GM21515 (cell line): ENCODE data around the gene PKD2L1.
"Not testable (repeated sequence)": the region's sequence is repeated elsewhere in the genome, so short reads cannot be mapped to it uniquely, and the experiment has no call there.

Source experiments
- ATAC-seq: cut with Tn5 transposase; IDR thresholded peaks from one replicate; pipeline ENCODE4 v1.9.1; 2021; ENCODE audit not compliant: unreplicated experiment

The PKD2L1 gene

DNA sequence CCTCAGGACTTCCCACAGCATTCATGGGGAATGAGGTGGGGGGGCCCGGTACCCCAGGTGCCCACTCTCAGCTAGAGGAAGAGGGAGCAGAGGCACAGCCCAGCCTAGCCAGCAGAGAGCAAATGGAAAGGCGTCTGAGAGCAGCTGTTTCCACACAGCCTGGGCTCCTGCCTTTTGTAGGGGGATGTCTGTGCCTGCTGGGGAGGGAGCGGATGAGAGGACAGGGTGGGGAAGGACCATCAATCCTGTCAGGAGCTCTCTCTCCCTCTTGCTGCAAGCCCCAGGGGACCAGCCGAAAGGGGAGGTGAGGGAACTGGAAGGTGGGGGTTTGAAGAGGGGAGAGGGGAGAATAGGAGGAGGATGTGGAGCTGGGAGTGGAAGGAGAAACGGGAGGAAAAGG lies at the start of gene PKD2L1:
Gene PKD2L1, minus strand, starts transcription at position 150 of the 400 bp plus-strand sequence. Its CDS starts 125 bp downstream, at position 25.
- ATAC-seq, result no peak

- ATAC-seq, result no peak
Observed at GRCh38 chr10:100377830-100378229, 47.8 kb upstream of the PKD2L1 start.

GRCh38 chr10:100376656-100377055 lies 46.6 kb upstream of the PKD2L1 start:
- not testable (repeated sequence) for ATAC-seq

DNA sequence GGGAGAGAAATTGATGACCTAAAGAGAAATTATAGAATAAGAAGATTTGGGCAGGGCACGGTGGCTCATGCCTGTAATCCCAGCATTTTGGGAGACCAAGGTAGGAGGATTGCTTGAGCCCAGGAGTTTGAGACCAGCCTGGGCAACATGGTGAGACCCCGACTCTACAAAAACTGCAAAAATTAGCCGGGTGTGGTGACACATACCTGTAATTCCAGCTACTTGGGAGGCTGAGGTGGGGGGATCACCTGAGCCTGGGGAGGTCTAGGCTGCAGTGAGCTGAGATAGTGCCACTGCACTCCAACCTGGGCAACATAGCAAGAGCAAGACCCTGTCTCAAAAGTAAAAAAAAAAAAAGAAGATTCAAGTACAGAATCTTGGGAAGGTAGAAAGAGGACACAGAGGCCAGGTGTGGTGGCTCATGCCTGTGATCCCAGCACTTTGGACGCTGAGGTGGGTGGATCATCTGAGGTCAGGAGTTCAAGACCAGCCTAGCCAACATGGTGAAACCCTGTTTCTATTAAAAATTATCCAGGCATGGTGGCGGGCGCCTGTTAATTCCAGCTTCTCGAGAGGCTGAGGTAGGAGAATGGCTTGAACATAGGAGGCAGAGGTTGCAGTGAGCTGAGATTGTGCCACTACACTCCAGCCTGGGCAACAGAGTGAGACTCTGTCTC lies 44.8 kb upstream of the PKD2L1 start:
- ATAC-seq, result not testable (repeated sequence)

DNA sequence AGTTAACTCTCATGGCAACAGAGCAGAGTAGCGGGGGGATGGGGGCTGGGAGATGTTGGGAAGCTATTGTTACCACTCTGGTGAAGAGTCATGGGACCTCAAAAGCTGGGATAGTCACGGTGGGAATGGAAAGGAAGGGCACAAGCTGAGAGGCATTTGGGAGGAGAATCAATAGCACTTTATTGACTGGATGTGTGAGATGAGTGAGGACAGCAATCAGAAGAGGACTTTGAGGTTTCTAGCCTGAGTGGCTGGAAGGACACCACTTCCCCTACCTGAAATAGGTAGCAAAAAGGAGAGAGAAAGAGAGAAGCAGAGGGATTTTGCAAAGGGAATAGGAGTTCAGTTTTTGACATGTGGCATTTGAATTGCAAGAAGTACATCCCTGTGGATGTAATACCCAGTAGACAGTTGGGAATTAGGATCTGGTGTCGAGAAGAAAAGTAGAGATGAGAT lies 44.2 kb upstream of the PKD2L1 start:
- no peak for ATAC-seq

DNA sequence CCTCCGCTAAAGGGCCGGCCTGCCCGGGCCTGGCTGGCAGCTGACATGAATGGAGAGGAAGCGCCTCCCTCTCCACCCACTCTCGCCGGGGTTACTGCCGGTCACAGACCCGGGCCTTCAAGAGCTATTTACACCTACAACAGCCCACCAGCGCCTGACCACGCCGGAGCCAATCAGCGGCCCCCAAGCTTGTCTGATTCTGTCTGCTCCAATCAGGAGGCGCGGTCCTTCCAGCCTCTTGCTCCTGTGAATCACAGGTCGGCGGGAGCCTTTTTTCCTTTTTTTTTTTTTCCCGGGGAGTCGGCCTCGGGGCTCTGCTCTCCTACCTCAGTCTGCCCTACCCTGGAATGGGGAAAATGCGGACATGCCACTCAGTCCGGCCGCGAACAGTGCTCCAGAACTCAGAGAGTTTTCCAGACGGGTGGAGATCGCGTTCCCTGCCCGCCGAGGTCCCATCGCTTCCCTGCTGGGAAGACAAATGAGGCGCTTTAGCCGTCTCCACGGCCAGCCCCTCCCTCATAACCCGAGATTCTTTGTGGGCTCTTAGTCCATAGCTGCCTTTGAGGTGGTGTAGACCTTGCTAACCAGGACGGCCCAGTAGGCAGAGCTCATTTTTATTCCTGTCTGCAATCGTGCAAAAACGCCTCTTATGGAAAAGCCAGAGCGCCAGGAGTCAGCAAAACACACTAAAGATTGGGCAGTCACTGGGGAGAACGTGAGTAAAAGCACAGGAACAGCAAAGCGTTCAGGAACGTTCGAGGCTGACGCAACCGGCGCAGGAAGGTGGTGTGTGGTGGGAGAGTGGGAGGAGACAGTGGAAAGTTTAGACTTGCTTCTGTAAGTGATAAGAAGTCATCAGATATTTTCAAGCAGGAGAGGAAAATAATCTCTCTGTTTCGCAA lies 43.5 kb upstream of the PKD2L1 start:
- ATAC-seq, result peak; percentile 96

GRCh38 chr10:100372415-100373297 lies 42.6 kb upstream of the PKD2L1 start:
- ATAC-seq, result no peak

- ATAC-seq, result no peak
Observed at GRCh38 chr10:100371482-100372027, 41.5 kb upstream of the PKD2L1 start.

DNA sequence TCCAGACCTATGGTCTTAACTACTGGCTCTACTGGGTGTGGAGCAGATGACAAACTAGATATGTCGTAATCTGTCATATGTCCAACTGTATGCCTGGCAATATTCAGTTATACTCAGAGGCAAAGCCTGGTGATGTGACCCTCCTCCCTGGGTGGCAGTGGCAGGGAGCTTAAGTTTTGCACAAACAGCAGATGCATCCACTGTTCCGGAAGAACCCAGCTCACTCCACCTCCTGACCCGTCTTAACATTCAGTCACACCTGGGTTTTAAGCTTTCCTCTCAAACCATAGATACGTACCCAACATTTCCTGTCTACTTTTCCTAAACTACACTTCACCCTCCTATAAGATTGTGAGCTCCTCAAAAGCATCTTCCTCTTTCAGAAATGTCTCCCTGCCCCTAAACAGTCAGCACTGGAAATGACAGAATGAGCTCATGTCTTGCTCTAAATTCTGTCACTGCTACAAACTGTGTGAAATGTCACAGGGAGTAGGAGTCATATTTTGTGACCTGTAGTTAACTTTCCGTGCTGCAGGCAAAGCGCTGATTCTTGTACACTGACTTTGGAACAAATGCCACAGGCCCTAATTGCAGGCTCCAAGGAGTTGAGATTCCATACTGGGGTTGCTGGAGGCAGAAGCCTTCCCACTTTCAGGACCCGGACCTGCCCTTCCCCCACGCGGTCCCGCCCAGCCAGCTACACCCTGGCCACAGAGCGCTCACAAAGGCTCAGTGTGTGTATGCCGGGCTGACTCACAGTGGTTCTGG lies 40.9 kb upstream of the PKD2L1 start:
- ATAC-seq, result no peak

DNA sequence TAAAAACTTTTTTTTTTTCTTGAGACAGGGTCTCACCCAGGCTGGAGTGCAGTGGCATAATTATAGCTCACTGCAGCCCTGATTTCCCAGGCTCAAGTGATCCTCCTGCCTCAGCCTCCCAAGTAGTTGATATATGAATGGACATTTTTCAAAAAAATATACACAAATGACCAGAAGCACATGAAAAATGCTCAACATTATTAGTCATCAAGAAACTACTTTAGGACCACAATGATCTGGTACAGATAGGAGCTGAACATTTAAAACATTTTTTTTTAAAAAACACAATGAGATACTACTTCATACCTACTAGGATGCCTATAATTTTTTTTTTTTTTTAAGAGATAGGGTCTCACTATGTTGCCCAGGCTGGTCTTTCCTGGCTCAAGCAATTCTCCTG lies 38.7 kb upstream of the PKD2L1 start:
- ATAC-seq, result no peak

DNA sequence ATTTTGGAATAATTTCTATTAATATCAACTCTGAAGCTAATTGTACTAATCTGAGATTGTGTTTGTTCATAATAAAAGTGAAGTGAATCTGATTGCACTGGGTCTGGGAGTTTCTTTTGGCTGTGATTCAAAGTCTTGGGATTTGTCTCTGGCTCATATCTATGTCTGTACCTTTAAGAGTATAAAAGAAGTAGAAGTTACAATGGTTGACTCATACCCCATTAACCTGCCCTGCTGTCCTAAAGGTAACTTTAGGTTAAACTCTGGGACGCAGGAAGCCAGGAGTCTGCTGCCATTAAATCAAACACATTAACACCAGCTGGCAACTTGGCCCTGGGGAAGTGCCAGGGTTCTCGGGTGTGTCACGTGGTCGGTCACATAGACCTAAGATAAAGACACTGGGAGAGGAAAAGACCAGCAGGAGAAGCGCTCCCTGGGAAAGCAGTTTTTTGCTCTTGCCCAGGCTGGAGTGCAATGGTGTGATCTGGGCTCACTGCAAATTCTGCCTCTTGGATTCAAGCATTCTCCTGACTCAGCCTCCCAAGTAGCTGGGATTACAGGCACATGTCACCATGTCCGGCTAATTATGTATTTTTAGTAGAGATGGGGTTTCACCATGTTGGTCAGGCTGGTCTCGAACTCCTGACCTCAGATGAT lies 34.8 kb upstream of the PKD2L1 start:
- no peak for ATAC-seq

- ATAC-seq, result no peak
Observed at GRCh38 chr10:100364175-100364574, 34.1 kb upstream of the PKD2L1 start.

GRCh38 chr10:100362570-100363496 lies 32.8 kb upstream of the PKD2L1 start:
- no peak for ATAC-seq

GRCh38 chr10:100360234-100360633 lies 30.2 kb upstream of the PKD2L1 start:
- ATAC-seq, result no peak

GRCh38 chr10:100359529-100360150 lies 29.6 kb upstream of the PKD2L1 start:
- ATAC-seq, result no peak

DNA sequence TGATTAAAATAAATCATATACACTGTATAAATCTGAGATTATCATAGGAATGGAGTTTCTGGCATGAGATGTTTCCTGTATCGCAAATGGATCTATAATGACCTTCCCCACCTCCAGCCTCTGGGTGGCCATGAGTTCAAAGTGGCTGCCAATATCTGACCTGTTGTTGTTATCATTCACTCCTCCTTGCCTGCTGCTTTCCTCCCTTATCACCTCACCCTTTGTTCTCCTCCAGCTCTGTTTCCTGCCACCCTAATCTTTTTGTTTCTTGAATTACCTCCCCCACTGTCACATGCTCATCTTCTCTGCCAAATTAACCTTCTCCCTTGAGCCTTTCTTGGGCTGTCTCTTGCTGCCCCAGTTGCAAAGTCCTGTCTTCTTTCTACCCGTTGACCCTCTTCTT lies 29.0 kb upstream of the PKD2L1 start:
- no peak for ATAC-seq

DNA sequence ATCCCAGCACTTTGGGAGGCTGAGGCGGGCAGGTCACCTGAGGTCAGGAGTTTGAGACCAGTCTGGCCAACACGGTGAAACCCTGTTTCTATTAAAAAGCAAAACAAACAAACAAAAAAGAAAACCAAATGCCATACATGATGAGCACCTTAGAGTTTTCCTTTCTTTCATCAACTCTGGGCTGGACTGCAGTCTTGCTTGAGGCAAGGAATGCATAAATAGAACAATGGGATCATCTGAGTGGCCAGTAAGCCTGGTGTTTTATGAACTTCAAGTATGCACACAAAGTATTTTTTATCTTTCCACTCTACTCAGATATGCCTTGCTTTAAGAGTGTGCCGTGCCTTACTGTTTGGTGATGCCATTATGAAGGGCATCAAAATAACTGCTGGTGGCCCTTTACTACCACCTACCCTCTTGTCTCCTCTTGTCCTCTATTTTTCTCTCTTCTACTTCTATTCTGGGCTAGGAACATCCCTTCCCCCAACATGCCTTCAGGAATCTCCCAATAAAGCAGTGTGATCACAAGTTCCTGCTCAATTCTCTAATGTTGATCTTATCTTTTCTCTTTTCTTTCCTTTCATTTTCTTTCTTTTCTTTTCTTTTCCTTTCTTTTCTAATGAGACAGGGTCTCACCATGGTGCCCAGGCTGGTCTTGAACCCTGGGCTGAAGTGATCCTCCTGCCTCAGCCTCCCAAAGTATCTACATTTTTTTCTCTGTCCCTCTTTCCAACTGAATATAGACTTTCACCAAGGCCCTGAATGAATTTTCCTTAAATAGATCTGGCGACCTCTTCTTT lies 27.2 kb upstream of the PKD2L1 start:
- ATAC-seq, result no peak
